B cell (primary cell): ENCODE data around the gene CACNA2D1. TPM values are rescaled to one million over a fixed set of nuclear protein-coding genes. Genes with fewer than 3 reads are reported as not detected.

Experiments
- ATAC-seq: fragments of 200-7000 bp; cut with Tn5 transposase; one replicate; pipeline ENCODE4 v1.10.0; 2021; ENCODE audit warnings: low read depth, mild to moderate bottlenecking, moderate number of reproducible peaks, moderate library complexity
- CTCF ChIA-PET: fragments of 350-600 bp; sonication (Branson Sonifier 250); formaldehyde crosslinking; loops from one replicate; lab custom pipeline; 2021; ENCODE audit warnings: antibody characterized with exemption, inconsistent platforms; lab: Charles Lee
- POLR2A ChIA-PET: fragments of 350-600 bp; sonication (Branson Sonifier 250); formaldehyde crosslinking; loops from one replicate; lab custom pipeline; 2021; ENCODE audit warnings: antibody characterized with exemption; lab: Charles Lee
- DNase-seq: peaks from one replicate; pipeline ENCODE4 v3.0.0; 2013
- H2AFZ ChIP-seq: 2 replicates; pipeline ENCODE4 v1.6.1; 2012; ENCODE audit warnings: mild to moderate bottlenecking, low read depth, low read length; ENCODE audit not compliant: insufficient read depth, poor library complexity, severe bottlenecking
- H3K27ac ChIP-seq, 2 donors: 1 replicate in 1 of 2; 2 replicates in 1 of 2; pipeline ENCODE4 v1.5.1; 2012 to 2013; ENCODE audit warnings: low read length in 2 of 2, mild to moderate bottlenecking in 2 of 2, moderate library complexity in 1 of 2
- H3K27me3 ChIP-seq, 4 experiments: fragments of 200-600 bp in 1 of 4; sonication (generic) in 1 of 4; replicated peaks in 1 of 4; 1 replicate in 2 of 4; 2 replicates in 2 of 4; pipeline versions ENCODE4 v1.6.1 to v1.7.0; 2013 to 2016; ENCODE audit warnings: low read length in 3 of 4, mild to moderate bottlenecking in 2 of 4, mixed read lengths in 1 of 4, moderate library complexity in 1 of 4; ENCODE audit not compliant: insufficient read depth in 4 of 4, control insufficient read depth in 3 of 4; ENCODE audit errors: control extremely low read depth in 1 of 4
- H3K36me3 ChIP-seq, 2 experiments: replicated peaks in 1 of 2; 1 replicate in 1 of 2; 2 replicates in 1 of 2; pipeline versions ENCODE4 v1.6.1 to v1.7.1; 2013; ENCODE audit warnings: low read length in 1 of 2; ENCODE audit not compliant: insufficient read depth in 2 of 2, control insufficient read depth in 1 of 2; ENCODE audit errors: control extremely low read depth in 1 of 2, extremely low read depth in 1 of 2
- H3K4me1 ChIP-seq, 2 donors: fragments of 200-600 bp in 1 of 2; sonication (generic) in 1 of 2; 1 replicate in 1 of 2; 2 replicates in 1 of 2; pipeline versions ENCODE4 v1.5.1 to v1.6.1; 2013 to 2017; ENCODE audit warnings: low read length in 2 of 2; ENCODE audit not compliant: control insufficient read depth in 2 of 2, insufficient read depth in 2 of 2
- H3K4me2 ChIP-seq: replicated peaks from 2 replicates; pipeline ENCODE3; 2012; ENCODE audit warnings: mild to moderate bottlenecking, low read depth, low read length; ENCODE audit not compliant: poor library complexity, severe bottlenecking
- H3K4me3 ChIP-seq, 5 experiments: fragments of 200-600 bp in 1 of 5; sonication (generic) in 1 of 5; 1 replicate in 3 of 5; 2 replicates in 2 of 5; pipeline versions ENCODE4 v1.5.1 to v1.7.0; 2011 to 2016; ENCODE audit warnings: low read length in 4 of 5, mild to moderate bottlenecking in 4 of 5, low read depth in 2 of 5, control low read depth in 1 of 5, moderate library complexity in 1 of 5; ENCODE audit not compliant: insufficient read depth in 1 of 5; ENCODE audit errors: control extremely low read depth in 1 of 5, extremely low read depth in 1 of 5
- H3K79me2 ChIP-seq: fragments of 200-600 bp; sonication (generic); one replicate; pipeline ENCODE4 v1.6.0; 2016; ENCODE audit warnings: low read length; ENCODE audit not compliant: control insufficient read depth, insufficient read depth
- H3K9ac ChIP-seq: fragments of 200-600 bp; sonication (generic); 2 replicates; pipeline ENCODE4 v1.6.1; 2017; ENCODE audit warnings: mild to moderate bottlenecking, low read length, moderate library complexity
- H3K9me3 ChIP-seq, 3 donors: one replicate each; pipeline versions ENCODE4 v1.6.1 to v1.7.1; 2013; ENCODE audit warnings: low read length in 2 of 3; ENCODE audit not compliant: control insufficient read depth in 2 of 3, insufficient read depth in 1 of 3; ENCODE audit errors: control extremely low read depth in 1 of 3
- H4K20me1 ChIP-seq: 2 replicates; pipeline ENCODE4 v1.6.0; 2012; ENCODE audit warnings: mild to moderate bottlenecking, low read length; ENCODE audit not compliant: insufficient read depth, control insufficient read depth, poor library complexity, severe bottlenecking
- H3K27ac Mint-ChIP-seq: one replicate; pipeline ENCODE4 v1.8.0; 2021; ENCODE audit warnings: mixed read lengths
- H3K27me3 Mint-ChIP-seq: one replicate; pipeline ENCODE4 v1.8.0; 2021; ENCODE audit warnings: mixed read lengths
- H3K4me1 Mint-ChIP-seq: one replicate; pipeline ENCODE4 v1.8.0; 2021; ENCODE audit warnings: mixed read lengths
- H3K4me3 Mint-ChIP-seq: one replicate; pipeline ENCODE4 v1.8.0; 2021; ENCODE audit warnings: mixed read lengths
- H3K9me3 Mint-ChIP-seq: one replicate; pipeline ENCODE4 v1.8.0; 2022; ENCODE audit warnings: mixed read lengths; ENCODE audit not compliant: insufficient read depth
- EZH2 ChIP-seq: IDR thresholded peaks from 2 replicates; pipeline ENCODE4 v1.6.1; 2012; ENCODE audit warnings: borderline replicate concordance, low read depth, mild to moderate bottlenecking, moderate library complexity, low read length; ENCODE audit not compliant: insufficient read depth, poor library complexity, severe bottlenecking
- WGBS: methylation state at CpG from one replicate; pipeline ENCODE4 v1.1.5; 2013; ENCODE audit warnings: missing lambda C conversion rate; ENCODE audit not compliant: insufficient coverage; 5-methylcytosine and 5-hydroxymethylcytosine counted together
- intact Hi-C: fragments of 100-400 bp; cut with micrococcal nuclease; formaldehyde crosslinking; loops from one replicate; pipeline ENCODE4 v1.10.0; 2022
- polyA plus RNA-seq: library from polyadenylated mRNA; depleted of rRNA; stranded (reverse); fragments of >200 nt; gene quantifications from 2 replicates; pipeline ENCODE4 v1.2.3, GENCODE V29; 2012
- total RNA-seq, 2 donors: library from RNA; stranded (reverse); fragments of 120-200 nt in 1 of 2; gene quantifications; 1 replicate in 1 of 2; 2 replicates in 1 of 2; pipeline versions ENCODE4 v1.2.3 to v1.2.4, GENCODE V29; 2013 to 2022
- TF ChIP-seq, protein P1 (sequence below): fragments of 200-600 bp; IDR thresholded peaks from one replicate; pipeline ENCODE4 v1.8.0; 2022; ENCODE audit warnings: antibody characterized with exemption, mild to moderate bottlenecking

CACNA2D1 gene
- total and polyA plus RNA-seq, 2 donors (not counting 1 experiment from before 2014, with no cell fraction given), result not detected

DNA sequence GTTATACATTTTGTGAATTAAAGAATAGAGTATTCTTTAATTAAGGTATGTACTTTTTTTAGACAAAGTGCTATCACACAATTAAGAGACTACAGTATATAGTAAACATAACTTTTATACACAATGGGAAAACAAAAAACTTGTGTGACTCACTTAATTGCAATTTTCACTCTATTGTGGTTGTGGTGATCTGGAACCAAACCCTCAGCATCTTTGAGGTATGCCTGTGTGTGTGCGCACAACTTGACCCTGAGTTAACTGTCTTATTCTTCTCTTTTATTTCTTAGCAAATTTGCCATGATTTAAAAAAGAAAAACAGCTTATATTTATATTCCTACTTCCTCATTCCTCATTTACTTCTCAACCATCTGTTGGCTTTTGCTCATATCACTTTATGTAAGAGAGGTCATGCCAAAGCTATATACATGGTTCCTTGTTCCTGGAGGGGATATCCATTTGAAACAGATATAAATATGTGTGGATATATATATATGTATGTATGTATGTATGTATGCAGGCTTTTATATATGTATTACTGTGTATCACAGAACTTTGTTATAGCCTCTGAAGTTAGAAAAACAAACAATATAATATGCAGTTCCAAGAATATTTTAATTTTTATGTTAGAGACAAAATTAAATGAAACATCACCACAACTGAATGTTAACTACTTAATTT is 414.2 kb downstream of the CACNA2D1 start:
- H2AFZ ChIP-seq, result no peak overlapping the region
- no peak overlapping the region for H3K4me3 Mint-ChIP-seq
- no peak for DNase-seq
- H3K4me1 Mint-ChIP-seq, result no peaks in the 10 kb centered on the region
- no peak overlapping the region for H3K27ac ChIP-seq
- H4K20me1 ChIP-seq, result no peaks in the 10 kb centered on the region
- TF ChIP-seq, protein P1, sequence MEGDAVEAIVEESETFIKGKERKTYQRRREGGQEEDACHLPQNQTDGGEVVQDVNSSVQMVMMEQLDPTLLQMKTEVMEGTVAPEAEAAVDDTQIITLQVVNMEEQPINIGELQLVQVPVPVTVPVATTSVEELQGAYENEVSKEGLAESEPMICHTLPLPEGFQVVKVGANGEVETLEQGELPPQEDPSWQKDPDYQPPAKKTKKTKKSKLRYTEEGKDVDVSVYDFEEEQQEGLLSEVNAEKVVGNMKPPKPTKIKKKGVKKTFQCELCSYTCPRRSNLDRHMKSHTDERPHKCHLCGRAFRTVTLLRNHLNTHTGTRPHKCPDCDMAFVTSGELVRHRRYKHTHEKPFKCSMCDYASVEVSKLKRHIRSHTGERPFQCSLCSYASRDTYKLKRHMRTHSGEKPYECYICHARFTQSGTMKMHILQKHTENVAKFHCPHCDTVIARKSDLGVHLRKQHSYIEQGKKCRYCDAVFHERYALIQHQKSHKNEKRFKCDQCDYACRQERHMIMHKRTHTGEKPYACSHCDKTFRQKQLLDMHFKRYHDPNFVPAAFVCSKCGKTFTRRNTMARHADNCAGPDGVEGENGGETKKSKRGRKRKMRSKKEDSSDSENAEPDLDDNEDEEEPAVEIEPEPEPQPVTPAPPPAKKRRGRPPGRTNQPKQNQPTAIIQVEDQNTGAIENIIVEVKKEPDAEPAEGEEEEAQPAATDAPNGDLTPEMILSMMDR, result no peak
- TF ChIP-seq EZH2, result no peak
- WGBS, result no CpG with 5 or more reads among the region's 1 CpG
- no peak overlapping the region for H3K9ac ChIP-seq
- intact Hi-C loops, result no loop called here
- no peaks in the 10 kb centered on the region for H3K4me1 ChIP-seq
- H3K27ac Mint-ChIP-seq, result no peak overlapping the region
- no peak overlapping the region for H3K4me2 ChIP-seq
- H3K27me3 Mint-ChIP-seq, result no peaks in the 10 kb centered on the region
- no peaks in the 10 kb centered on the region for H3K79me2 ChIP-seq
- CTCF ChIA-PET, result interaction anchor here (0.6 kb wide), 1 partner anchor 46 kb away, joined by 3 read pairs; no protein-coding TSS in a partner anchor
- ATAC-seq, result no peak
- no peaks in the 10 kb centered on the region for H3K9me3 Mint-ChIP-seq
- POLR2A ChIA-PET, result no interaction called here
- no peak overlapping the region for H3K4me3 ChIP-seq
- no peaks in the 10 kb centered on the region for H3K36me3 ChIP-seq
- no peaks in the 10 kb centered on the region for H3K27me3 ChIP-seq
- H3K9me3 ChIP-seq, result no peaks in the 10 kb centered on the region

DNA sequence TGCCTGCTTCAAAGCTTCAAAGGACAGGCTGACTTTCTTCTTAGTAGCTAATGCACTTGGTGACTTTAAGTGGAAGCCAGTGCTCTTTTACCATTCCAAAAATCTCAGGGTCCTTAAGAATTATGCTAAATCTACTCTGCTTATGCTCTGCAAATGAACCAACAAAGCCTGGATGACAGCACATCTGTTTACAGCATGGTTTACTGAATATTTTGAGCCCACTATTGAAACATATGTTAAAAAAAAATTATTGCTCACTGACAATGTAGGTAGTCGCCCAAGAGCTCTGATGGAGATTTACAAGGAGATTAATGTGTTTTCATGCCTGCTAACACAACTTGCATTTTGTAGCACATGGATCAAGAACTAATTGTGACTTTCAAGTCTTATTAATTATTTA is 415.5 kb downstream of the CACNA2D1 start:
- no peaks in the 10 kb centered on the region for H3K27me3 Mint-ChIP-seq

More for the DNA sequence above, 415.5 kb downstream of the CACNA2D1 start:
- Histone ChIP-seq H3K79me2 (no peaks in the 10 kb centered on the region), H3K4me3 (no peak overlapping the region), H3K4me1 (no peaks in the 10 kb centered on the region), H4K20me1 (no peaks in the 10 kb centered on the region), H2AFZ (no peak overlapping the region), H3K9ac (no peak overlapping the region), H3K27me3 (no peaks in the 10 kb centered on the region), H3K36me3 (no peaks in the 10 kb centered on the region), H3K27ac (no peak overlapping the region), H3K4me2 (no peak overlapping the region), H3K9me3 (no peaks in the 10 kb centered on the region)
- no peak overlapping the region for H3K27ac Mint-ChIP-seq
- H3K9me3 Mint-ChIP-seq, result no peaks in the 10 kb centered on the region
- WGBS, result no CpG with 5 or more reads among the region's 1 CpG
- H3K4me3 Mint-ChIP-seq, result no peak overlapping the region
- no peak for ATAC-seq
- intact Hi-C loops, result no loop called here
- H3K4me1 Mint-ChIP-seq, result no peaks in the 10 kb centered on the region
- no peak for DNase-seq
- POLR2A ChIA-PET, result no interaction called here
- TF ChIP-seq EZH2, result no peak
- TF ChIP-seq, protein P1, result no peak
- CTCF ChIA-PET, result no interaction called here
